ENCODE data around the gene BRPF3. TPM values are rescaled to one million over a fixed set of nuclear protein-coding genes. Genes with fewer than 3 reads are reported as not detected.

BRPF3 gene
- total and polyA plus RNA-seq, 2 of the 13 experiments (the other 11 are each of a cell fraction or from before 2014, with no cell fraction given): 12.3 to 22.9 TPM

- H3K36me3 ChIP-seq (replicated peaks in 1 of 2; ENCODE audit: control insufficient read depth in 1 of 2, insufficient read depth in 2 of 2, low read length in 2 of 2): peaks cover 41 to 90% of the 10 kb centered on the region in 2 experiments
- no TSS peak for BruUV-seq (replicated peaks)
- DNase-seq (ENCODE audit: low spot score) (no peak), ATAC-seq (no peak; the same call in 2 of the 3 replicates), FAIRE-seq (no peak)
- 100% methylated on average over 2 of the region's 2 CpGs for WGBS (ENCODE audit: low lambda C conversion rate)
- H3K79me2 ChIP-seq (ENCODE audit: insufficient read depth, low read length): no peaks in the 10 kb centered on the region
- no peak overlapping the region for H3K4me2 ChIP-seq (ENCODE audit: low read depth, low read length)
- ChIA-PET CTCF (ENCODE audit: low intra/inter-chr PET ratio, low total read pairs) (no interaction called here), POLR2A (no interaction called here)
- no peaks in the 10 kb centered on the region for H3K4me1 ChIP-seq (ENCODE audit: insufficient read depth, low read length)
- H3K4me3 ChIP-seq (replicated peaks in 1 of 3; ENCODE audit: insufficient read depth in 1 of 3, low read depth in 2 of 3, low read length in 3 of 3): no peak overlapping the region
- H3K9ac ChIP-seq (ENCODE audit: insufficient read depth, low read depth, low read length): no peak overlapping the region
- intact Hi-C loops (cut with micrococcal nuclease; ENCODE audit: unreplicated experiment): no loop called here
- in situ Hi-C loops (cut with HindIII; ENCODE audit: extremely low pct_ligation_motif_present, low pct_unique_long_range_greater_than_20kb): no loop called here
- H2AFZ ChIP-seq (ENCODE audit: low read length): no peak overlapping the region
- no peak overlapping the region for H3K27ac ChIP-seq (ENCODE audit: extremely low read length, insufficient read depth, low read length)
- H3K9me3 ChIP-seq (ENCODE audit: low read length): no peaks in the 10 kb centered on the region
- no peaks in the 10 kb centered on the region for H4K20me1 ChIP-seq (ENCODE audit: insufficient read depth, low read length)
- no peaks in the 10 kb centered on the region for H3K27me3 ChIP-seq (ENCODE audit: control insufficient read depth in 1 of 2, insufficient read depth in 2 of 2, low read length in 2 of 2)
- no peak for TF ChIP-seq ZNF639 (CRISPR knock-in tag; conservative IDR thresholded peaks at IDR 0.05)
Measured at GRCh38 chr6:36216559-36216958, 20.0 kb downstream of the BRPF3 start.

- Histone ChIP-seq H3K4me3 (replicated peaks in 1 of 3; ENCODE audit: insufficient read depth in 1 of 3, low read depth in 2 of 3, low read length in 3 of 3) (no peak overlapping the region), H3K27ac (ENCODE audit: extremely low read length, insufficient read depth, low read length) (no peak overlapping the region), H3K9ac (ENCODE audit: insufficient read depth, low read depth, low read length) (no peak overlapping the region), H3K4me2 (ENCODE audit: low read depth, low read length) (no peak overlapping the region), H3K79me2 (ENCODE audit: insufficient read depth, low read length) (no peaks in the 10 kb centered on the region), H3K36me3 (replicated peaks in 1 of 2; ENCODE audit: control insufficient read depth in 1 of 2, insufficient read depth in 2 of 2, low read length in 2 of 2) (peaks cover 45 to 90% of the 10 kb centered on the region in 2 experiments), H3K4me1 (ENCODE audit: insufficient read depth, low read length) (no peaks in the 10 kb centered on the region), H3K9me3 (ENCODE audit: low read length) (no peaks in the 10 kb centered on the region), H3K27me3 (ENCODE audit: control insufficient read depth in 1 of 2, insufficient read depth in 2 of 2, low read length in 2 of 2) (no peaks in the 10 kb centered on the region), H2AFZ (ENCODE audit: low read length) (no peak overlapping the region), H4K20me1 (ENCODE audit: insufficient read depth, low read length) (no peaks in the 10 kb centered on the region)
- 91% methylated on average over 3 of the region's 3 CpGs for WGBS (ENCODE audit: low lambda C conversion rate)
- POLR2A ChIA-PET: interaction anchor here (1.2 kb wide), 1 partner anchor 9 kb away, joined by 3 read pairs; no protein-coding TSS in a partner anchor
- BruUV-seq (replicated peaks): no TSS peak
- intact Hi-C loops (cut with micrococcal nuclease; ENCODE audit: unreplicated experiment) (no loop called here), in situ Hi-C loops (cut with HindIII; ENCODE audit: extremely low pct_ligation_motif_present, low pct_unique_long_range_greater_than_20kb) (no loop called here)
- DNase-seq (ENCODE audit: low spot score): no peak
- no peak for FAIRE-seq
- no peak for ATAC-seq
- CTCF ChIA-PET (ENCODE audit: low intra/inter-chr PET ratio, low total read pairs): no interaction called here
- TF ChIP-seq, protein P1, sequence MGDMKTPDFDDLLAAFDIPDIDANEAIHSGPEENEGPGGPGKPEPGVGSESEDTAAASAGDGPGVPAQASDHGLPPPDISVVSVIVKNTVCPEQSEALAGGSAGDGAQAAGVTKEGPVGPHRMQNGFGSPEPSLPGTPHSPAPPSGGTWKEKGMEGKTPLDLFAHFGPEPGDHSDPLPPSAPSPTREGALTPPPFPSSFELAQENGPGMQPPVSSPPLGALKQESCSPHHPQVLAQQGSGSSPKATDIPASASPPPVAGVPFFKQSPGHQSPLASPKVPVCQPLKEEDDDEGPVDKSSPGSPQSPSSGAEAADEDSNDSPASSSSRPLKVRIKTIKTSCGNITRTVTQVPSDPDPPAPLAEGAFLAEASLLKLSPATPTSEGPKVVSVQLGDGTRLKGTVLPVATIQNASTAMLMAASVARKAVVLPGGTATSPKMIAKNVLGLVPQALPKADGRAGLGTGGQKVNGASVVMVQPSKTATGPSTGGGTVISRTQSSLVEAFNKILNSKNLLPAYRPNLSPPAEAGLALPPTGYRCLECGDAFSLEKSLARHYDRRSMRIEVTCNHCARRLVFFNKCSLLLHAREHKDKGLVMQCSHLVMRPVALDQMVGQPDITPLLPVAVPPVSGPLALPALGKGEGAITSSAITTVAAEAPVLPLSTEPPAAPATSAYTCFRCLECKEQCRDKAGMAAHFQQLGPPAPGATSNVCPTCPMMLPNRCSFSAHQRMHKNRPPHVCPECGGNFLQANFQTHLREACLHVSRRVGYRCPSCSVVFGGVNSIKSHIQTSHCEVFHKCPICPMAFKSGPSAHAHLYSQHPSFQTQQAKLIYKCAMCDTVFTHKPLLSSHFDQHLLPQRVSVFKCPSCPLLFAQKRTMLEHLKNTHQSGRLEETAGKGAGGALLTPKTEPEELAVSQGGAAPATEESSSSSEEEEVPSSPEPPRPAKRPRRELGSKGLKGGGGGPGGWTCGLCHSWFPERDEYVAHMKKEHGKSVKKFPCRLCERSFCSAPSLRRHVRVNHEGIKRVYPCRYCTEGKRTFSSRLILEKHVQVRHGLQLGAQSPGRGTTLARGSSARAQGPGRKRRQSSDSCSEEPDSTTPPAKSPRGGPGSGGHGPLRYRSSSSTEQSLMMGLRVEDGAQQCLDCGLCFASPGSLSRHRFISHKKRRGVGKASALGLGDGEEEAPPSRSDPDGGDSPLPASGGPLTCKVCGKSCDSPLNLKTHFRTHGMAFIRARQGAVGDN (CRISPR knock-in tag; IDR thresholded peaks at IDR 0.05): no peak
- TF ChIP-seq ZNF816 (CRISPR knock-in tag; IDR thresholded peaks at IDR 0.05; ENCODE audit: borderline replicate concordance) (no peak), PITX1 (CRISPR knock-in tag; IDR thresholded peaks at IDR 0.05) (no peak), ATAD3A (CRISPR knock-in tag; IDR thresholded peaks at IDR 0.05) (no peak), ZNF224 (CRISPR knock-in tag; IDR thresholded peaks at IDR 0.05) (no peak), IKZF4 (CRISPR knock-in tag; IDR thresholded peaks at IDR 0.05; ENCODE audit: borderline replicate concordance, low read depth, not compliant biosample characterization) (no peak), ZBTB25 (CRISPR knock-in tag; IDR thresholded peaks at IDR 0.05) (no peak), CBX1 (IDR thresholded peaks at IDR 0.05; ENCODE audit: low read depth) (no peak)
- TF ChIP-seq, protein P2, sequence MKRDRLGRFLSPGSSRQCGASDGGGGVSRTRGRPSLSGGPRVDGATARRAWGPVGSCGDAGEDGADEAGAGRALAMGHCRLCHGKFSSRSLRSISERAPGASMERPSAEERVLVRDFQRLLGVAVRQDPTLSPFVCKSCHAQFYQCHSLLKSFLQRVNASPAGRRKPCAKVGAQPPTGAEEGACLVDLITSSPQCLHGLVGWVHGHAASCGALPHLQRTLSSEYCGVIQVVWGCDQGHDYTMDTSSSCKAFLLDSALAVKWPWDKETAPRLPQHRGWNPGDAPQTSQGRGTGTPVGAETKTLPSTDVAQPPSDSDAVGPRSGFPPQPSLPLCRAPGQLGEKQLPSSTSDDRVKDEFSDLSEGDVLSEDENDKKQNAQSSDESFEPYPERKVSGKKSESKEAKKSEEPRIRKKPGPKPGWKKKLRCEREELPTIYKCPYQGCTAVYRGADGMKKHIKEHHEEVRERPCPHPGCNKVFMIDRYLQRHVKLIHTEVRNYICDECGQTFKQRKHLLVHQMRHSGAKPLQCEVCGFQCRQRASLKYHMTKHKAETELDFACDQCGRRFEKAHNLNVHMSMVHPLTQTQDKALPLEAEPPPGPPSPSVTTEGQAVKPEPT (CRISPR knock-in tag; IDR thresholded peaks at IDR 0.05; ENCODE audit: low read depth): no peak
Measured at GRCh38 chr6:36217188-36217587, 20.6 kb downstream of the BRPF3 start.

Data from HepG2 (cell line).